Skeletal muscle cell (primary cell): Measurements from ENCODE around the gene PRORP.
A peak's percentile ranks its signal among the peaks of the same experiment; 100 is the strongest.
"Not testable (repeated sequence)": the region's sequence is repeated elsewhere in the genome, so short reads cannot be mapped to it uniquely, and the experiment has no call there.

Source experiments
- DNase-seq: peaks from one replicate; pipeline ENCODE4 v3.0.0-alpha.2; 2010; ENCODE audit warnings: low read depth
- H3K4me3 ChIP-seq: 2 replicates; pipeline ENCODE4 v1.5.1; 2011; ENCODE audit warnings: low read depth, mild to moderate bottlenecking, control low read depth, low read length, moderate library complexity

PRORP gene

GRCh38 chr14:35121887-35122695, at the start of gene PRORP, which contains the start of gene PPP2R3C:
Gene PRORP, plus strand, starts transcription at chr14:35122552. Its CDS starts 694 bp downstream, at chr14:35123246.
Gene PPP2R3C, minus strand, starts transcription at chr14:35121990. Its CDS starts 31 bp downstream, at chr14:35121959.
- peak; percentile 77 for DNase-seq
- H3K4me3 ChIP-seq: peak within 1 kb of the TSS; percentile 94

- DNase-seq: no peak
- H3K4me3 ChIP-seq: no peak overlapping the region
These were observed 48.9 kb upstream of the PRORP start for GRCh38 chr14:35073486-35073885.

GRCh38 chr14:35078082-35078481, 44.3 kb upstream of the PRORP start:
- no peak overlapping the region for H3K4me3 ChIP-seq

DNA sequence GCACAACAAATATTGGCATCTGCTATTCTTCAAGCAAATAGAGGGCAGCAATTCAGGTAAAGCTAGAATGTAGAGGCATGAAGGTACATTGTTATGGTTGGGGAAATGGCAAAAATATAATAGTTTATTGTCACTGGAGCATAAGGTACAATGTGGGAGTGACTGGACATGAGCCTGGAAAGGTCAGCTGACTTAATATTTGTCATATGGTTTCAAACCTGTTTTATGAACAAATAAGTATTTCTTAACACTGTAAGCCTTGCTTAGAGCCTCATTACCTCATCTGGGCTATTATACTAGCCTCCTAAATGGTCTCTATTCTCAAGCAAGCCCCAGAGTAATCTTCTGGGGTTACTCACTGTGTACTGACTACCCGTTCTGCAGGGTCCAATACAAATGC, 42.6 kb upstream of the PRORP start:
- DNase-seq: no peak
- H3K4me3 ChIP-seq: no peak overlapping the region

More at GRCh38 chr14:35078082-35078481, 44.3 kb upstream of the PRORP start:
- no peak for DNase-seq

DNA sequence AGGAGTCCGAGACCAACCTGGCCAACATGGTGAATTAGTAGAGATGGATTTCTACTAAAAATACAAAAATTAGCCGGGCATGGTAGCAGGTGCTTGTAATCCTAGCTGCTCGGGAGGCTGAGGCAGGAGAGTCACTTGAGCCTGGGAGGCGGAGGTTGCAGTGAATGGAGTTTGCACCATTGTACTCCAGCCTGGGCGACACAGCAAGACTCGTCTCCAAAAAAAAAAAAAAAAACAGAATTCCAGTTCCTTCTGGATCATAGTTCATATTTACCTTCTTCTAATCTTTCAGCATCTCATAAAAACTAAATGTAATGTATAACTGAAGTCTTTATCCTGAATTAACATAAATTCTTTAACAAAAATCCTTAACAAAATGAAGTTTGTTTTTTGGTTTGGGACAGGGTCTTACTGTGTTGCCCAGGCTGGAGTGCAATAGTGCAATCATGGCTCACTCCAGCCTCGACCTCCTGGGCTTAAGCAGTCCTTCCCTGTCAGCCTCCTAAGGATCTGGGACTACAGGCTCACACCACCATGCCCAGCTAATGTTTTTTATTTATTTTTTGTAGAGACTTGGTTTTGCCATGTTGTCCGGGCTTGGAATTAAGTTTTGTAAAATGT, 38.7 kb upstream of the PRORP start:
- no peak for DNase-seq
- H3K4me3 ChIP-seq: no peak overlapping the region

DNA sequence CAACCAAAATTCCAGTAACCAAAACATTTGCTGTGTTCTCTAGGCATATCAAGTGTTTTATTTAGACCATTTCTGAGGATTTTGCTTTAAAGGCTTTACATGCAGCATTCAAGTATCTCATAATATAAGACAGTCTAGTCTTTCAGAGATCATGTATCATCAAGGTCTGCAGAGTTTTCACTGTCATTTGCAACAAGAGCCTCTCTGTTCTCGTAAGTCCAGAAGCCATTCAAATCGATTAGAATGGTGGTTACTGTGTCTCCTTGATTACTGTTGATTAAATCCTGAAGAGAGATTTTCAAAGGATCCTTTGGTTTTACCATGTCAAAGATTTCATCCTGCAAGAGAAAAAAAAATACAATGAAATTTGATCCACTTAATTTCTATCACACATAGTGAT, 36.9 kb upstream of the PRORP start:
- no peak overlapping the region for H3K4me3 ChIP-seq
- no peak for DNase-seq

DNA sequence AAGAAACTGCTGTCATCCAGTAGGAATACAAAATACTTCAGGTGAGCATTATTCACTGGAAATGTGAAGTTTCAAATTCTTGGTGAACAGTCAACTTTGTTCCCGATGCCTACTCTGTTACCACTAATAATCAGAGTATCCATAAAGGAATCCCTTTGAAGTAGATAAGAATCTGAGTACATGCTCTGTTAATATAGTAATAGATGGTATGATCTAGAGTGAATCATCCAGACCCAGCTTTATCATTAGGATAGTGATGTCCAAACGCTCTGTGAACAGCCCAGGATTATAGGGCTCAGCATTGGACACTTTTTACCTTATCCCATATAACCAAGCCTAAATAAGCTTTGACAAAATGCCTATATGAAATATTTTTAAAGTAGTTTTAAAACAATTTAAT, 33.8 kb upstream of the PRORP start:
- DNase-seq: no peak
- H3K4me3 ChIP-seq: no peak overlapping the region

- H3K4me3 ChIP-seq, DNase-seq: not testable (repeated sequence)
These were observed 27.7 kb upstream of the PRORP start for GRCh38 chr14:35094645-35095044.

DNA sequence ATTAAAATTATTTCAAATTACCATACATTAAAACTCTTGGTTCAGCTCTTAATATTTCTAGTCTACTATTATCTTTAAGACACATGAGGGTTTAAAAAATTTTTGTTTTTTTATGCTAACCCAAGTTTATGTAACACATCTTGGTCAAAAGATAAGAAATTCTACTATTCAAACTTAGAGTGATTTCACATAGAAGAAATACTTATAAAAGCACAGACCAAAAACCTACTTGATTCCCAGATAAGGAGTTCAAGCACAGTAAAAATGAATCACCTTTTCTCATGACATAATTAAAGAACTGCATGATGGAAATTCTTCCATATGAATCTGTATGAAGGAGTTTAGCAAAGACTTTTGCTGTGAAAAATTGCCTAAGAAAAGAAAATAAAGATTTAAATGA, 14.5 kb upstream of the PRORP start:
- no peak for DNase-seq
- no peak overlapping the region for H3K4me3 ChIP-seq

- no peak for DNase-seq
- no peak overlapping the region for H3K4me3 ChIP-seq
These were observed 9.7 kb upstream of the PRORP start for GRCh38 chr14:35112641-35113040.

DNA sequence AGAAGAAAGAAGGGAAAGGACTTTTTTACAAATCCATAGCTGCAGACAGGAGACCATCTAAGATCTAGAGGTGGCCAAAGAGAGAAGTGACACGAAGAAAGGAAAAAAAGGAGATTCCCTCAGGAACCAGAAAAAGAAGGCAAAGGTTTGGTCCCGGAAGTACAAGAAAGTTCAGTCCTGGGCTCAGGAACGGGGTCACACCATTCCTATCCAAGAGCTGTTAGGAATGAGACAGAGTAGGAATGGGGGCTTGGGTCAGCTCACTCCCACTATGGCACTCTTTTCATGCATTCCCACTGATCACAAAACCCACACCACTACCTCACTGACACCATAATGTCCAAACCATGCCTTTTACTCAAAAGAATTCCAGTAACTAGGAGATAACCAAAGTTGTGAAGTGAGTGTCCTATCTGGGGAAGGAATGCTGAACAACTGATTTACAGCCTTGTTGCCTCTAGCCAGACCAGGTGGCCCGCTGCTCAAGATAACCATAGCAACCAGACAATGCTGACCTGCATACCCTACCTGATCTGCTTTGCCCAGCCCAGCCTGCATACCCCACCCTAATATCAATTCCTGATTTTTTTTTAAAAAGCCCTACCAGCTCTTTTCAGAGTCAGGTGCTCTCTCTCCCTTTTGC, 8.9 kb upstream of the PRORP start:
- DNase-seq: no peak
- H3K4me3 ChIP-seq: no peak overlapping the region

- DNase-seq: no peak
These were observed 8.3 kb upstream of the PRORP start for GRCh38 chr14:35114036-35114435.

GRCh38 chr14:35116242-35116641, 6.1 kb upstream of the PRORP start:
- no peak overlapping the region for H3K4me3 ChIP-seq
- DNase-seq: no peak

More at GRCh38 chr14:35114036-35114435, 8.3 kb upstream of the PRORP start:
- H3K4me3 ChIP-seq: no peak overlapping the region

- no peak overlapping the region for H3K4me3 ChIP-seq
- no peak for DNase-seq
These were observed 5.2 kb upstream of the PRORP start for GRCh38 chr14:35117112-35117511.

GRCh38 chr14:35121026-35121886, 1.1 kb upstream of the PRORP start:
- DNase-seq: no peak
- peak overlapping the region; percentile 94 for H3K4me3 ChIP-seq

DNA sequence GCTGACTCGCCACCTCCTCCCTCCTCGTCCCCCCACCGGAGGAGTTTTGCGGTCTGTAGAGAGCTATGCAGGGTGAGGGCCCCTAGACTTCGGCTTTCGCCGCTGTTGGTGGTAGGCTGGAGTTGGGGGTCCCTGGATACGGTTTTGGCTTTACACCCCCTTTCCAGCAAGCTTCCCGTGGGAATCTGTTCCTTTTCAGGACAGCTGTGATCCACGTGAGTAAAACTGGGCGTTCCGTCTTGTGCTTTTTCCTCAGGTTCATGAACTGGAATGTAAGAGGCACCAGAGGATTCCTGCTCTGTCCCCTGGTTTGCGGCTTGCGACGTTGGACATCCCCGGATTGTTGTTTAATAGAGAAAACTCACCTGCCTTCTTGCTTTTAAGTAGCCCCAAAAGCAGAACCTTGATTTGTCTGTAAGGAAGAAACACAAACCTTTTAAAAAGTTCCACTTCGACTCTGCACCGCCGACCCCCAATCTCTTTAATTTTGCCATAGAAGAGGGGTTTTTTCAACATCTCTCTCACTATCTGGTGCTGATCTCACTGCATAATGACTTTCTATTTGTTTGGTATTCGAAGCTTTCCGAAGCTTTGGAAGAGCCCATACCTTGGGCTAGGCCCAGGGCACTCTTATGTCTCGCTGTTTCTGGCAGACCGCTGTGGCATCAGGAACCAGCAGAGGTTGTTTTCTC, 490 bp downstream of the PRORP start:
- H3K4me3 ChIP-seq: peak overlapping the region; percentile 94
- DNase-seq: no peak

- no peak for DNase-seq
- H3K4me3 ChIP-seq: peak overlapping the region; percentile 94
These were observed 994 bp downstream of the PRORP start for GRCh38 chr14:35123388-35123703.

- no peak overlapping the region for H3K4me3 ChIP-seq
- DNase-seq: no peak
These were observed 1.8 kb downstream of the PRORP start for GRCh38 chr14:35124127-35124526.
